HUES64 (cell line): Measurements from ENCODE around the gene OAS2.
"Not testable (repeated sequence)": the region's sequence is repeated elsewhere in the genome, so short reads cannot be mapped to it uniquely, and the experiment has no call there.

Experiments used
- H3K27ac ChIP-seq: 2 replicates; pipeline ENCODE4 v1.7.0; 2013; ENCODE audit warnings: low read depth, low read length, inconsistent platforms
- H3K27me3 ChIP-seq: 2 replicates; pipeline ENCODE4 v1.6.1; 2013; ENCODE audit warnings: mild to moderate bottlenecking, low read length; ENCODE audit not compliant: insufficient read depth
- H3K36me3 ChIP-seq: 2 replicates; pipeline ENCODE4 v1.6.1; 2013; ENCODE audit warnings: mild to moderate bottlenecking, low read length; ENCODE audit not compliant: insufficient read depth
- H3K4me1 ChIP-seq: 2 replicates; pipeline ENCODE4 v1.6.1; 2013; ENCODE audit warnings: mild to moderate bottlenecking, low read length, moderate library complexity; ENCODE audit not compliant: insufficient read depth
- H3K4me3 ChIP-seq: 2 replicates; pipeline ENCODE4 v1.5.1; 2013; ENCODE audit warnings: mild to moderate bottlenecking, low read length, moderate library complexity
- H3K9ac ChIP-seq: 2 replicates; pipeline ENCODE4 v1.6.1; 2013; ENCODE audit warnings: mild to moderate bottlenecking, low read depth, low read length
- H3K9me3 ChIP-seq: 2 replicates; pipeline ENCODE4 v1.6.1; 2013; ENCODE audit warnings: low read depth, low read length; ENCODE audit not compliant: insufficient read depth
- WGBS: fragments of 150-250, 120-280 bp; methylation state at CpG from one replicate; pipeline ENCODE4 v1.1.7; 2013; ENCODE audit warnings: missing lambda C conversion rate; 5-methylcytosine and 5-hydroxymethylcytosine counted together

Gene OAS2

GRCh38 chr12:112957125-112957524 lies 21.2 kb upstream of the OAS2 start:
- not testable (repeated sequence) for H3K27me3 ChIP-seq, H3K4me3 ChIP-seq, H3K36me3 ChIP-seq, H3K4me1 ChIP-seq, H3K27ac ChIP-seq, H3K9ac ChIP-seq
- H3K9me3 ChIP-seq, result peaks cover 13% of the 10 kb centered on the region
- WGBS, result 90% methylated on average over 4 of the region's 4 CpGs

- no peak overlapping the region for H3K27ac ChIP-seq
- WGBS, result 79% methylated on average over 7 of the region's 7 CpGs
- H3K9ac ChIP-seq, result no peak overlapping the region
- peaks cover 13% of the 10 kb centered on the region for H3K9me3 ChIP-seq
- no peak overlapping the region for H3K4me3 ChIP-seq
- H3K27me3 ChIP-seq, result no peaks in the 10 kb centered on the region
- H3K36me3 ChIP-seq, result no peaks in the 10 kb centered on the region
- no peaks in the 10 kb centered on the region for H3K4me1 ChIP-seq
Observed at GRCh38 chr12:112961074-112961473, 17.2 kb upstream of the OAS2 start.

GRCh38 chr12:112961536-112961935 lies 16.8 kb upstream of the OAS2 start:
- H3K36me3 ChIP-seq, result no peaks in the 10 kb centered on the region
- 96% methylated on average over 4 of the region's 4 CpGs for WGBS

GRCh38 chr12:112962561-112962960 lies 15.8 kb upstream of the OAS2 start:
- Histone ChIP-seq H3K27ac (no peak overlapping the region), H3K9me3 (peaks cover 13% of the 10 kb centered on the region), H3K36me3 (no peaks in the 10 kb centered on the region), H3K27me3 (no peaks in the 10 kb centered on the region), H3K4me1 (no peaks in the 10 kb centered on the region), H3K9ac (no peak overlapping the region), H3K4me3 (no peak overlapping the region)
- 96% methylated on average over 7 of the region's 7 CpGs for WGBS

More at GRCh38 chr12:112961536-112961935, 16.8 kb upstream of the OAS2 start:
- H3K4me3 ChIP-seq, result no peak overlapping the region
- H3K27ac ChIP-seq, result no peak overlapping the region
- H3K9me3 ChIP-seq, result peaks cover 13% of the 10 kb centered on the region
- no peak overlapping the region for H3K9ac ChIP-seq
- no peaks in the 10 kb centered on the region for H3K27me3 ChIP-seq
- no peaks in the 10 kb centered on the region for H3K4me1 ChIP-seq

GRCh38 chr12:112963227-112963861 lies 15.0 kb upstream of the OAS2 start:
- Histone ChIP-seq H3K36me3 (no peaks in the 10 kb centered on the region), H3K27me3 (no peaks in the 10 kb centered on the region), H3K4me3 (no peak overlapping the region), H3K9me3 (peaks cover 13% of the 10 kb centered on the region), H3K4me1 (no peaks in the 10 kb centered on the region), H3K27ac (no peak overlapping the region), H3K9ac (no peak overlapping the region)
- WGBS, result 89% methylated on average over 14 of the region's 14 CpGs

- Histone ChIP-seq H3K4me1 (no peaks in the 10 kb centered on the region), H3K36me3 (no peaks in the 10 kb centered on the region), H3K4me3 (no peak overlapping the region), H3K9me3 (peaks cover 13% of the 10 kb centered on the region), H3K27me3 (no peaks in the 10 kb centered on the region), H3K9ac (no peak overlapping the region), H3K27ac (no peak overlapping the region)
- WGBS, result 95% methylated on average over 6 of the region's 6 CpGs
Observed at GRCh38 chr12:112964067-112964670, 14.2 kb upstream of the OAS2 start.

- WGBS, result 91% methylated on average over 4 of the region's 4 CpGs
- H3K27me3 ChIP-seq, result no peaks in the 10 kb centered on the region
- H3K4me1 ChIP-seq, result no peaks in the 10 kb centered on the region
- H3K4me3 ChIP-seq, result no peak overlapping the region
- H3K9me3 ChIP-seq, result peaks cover 6% of the 10 kb centered on the region
- no peak overlapping the region for H3K9ac ChIP-seq
- no peak overlapping the region for H3K27ac ChIP-seq
- no peaks in the 10 kb centered on the region for H3K36me3 ChIP-seq
Observed at GRCh38 chr12:112964915-112965314, 13.4 kb upstream of the OAS2 start.

- Histone ChIP-seq H3K4me3 (no peak overlapping the region), H3K4me1 (no peaks in the 10 kb centered on the region), H3K9ac (no peak overlapping the region), H3K27me3 (no peaks in the 10 kb centered on the region), H3K27ac (no peak overlapping the region), H3K9me3 (no peaks in the 10 kb centered on the region), H3K36me3 (no peaks in the 10 kb centered on the region)
- 93% methylated on average over 15 of the region's 15 CpGs for WGBS
Observed at GRCh38 chr12:112965643-112966042, 12.7 kb upstream of the OAS2 start.

- Histone ChIP-seq H3K27ac (no peak overlapping the region), H3K36me3 (no peaks in the 10 kb centered on the region), H3K9me3 (no peaks in the 10 kb centered on the region), H3K27me3 (no peaks in the 10 kb centered on the region), H3K9ac (no peak overlapping the region), H3K4me1 (no peaks in the 10 kb centered on the region), H3K4me3 (no peak overlapping the region)
- WGBS, result 95% methylated on average over 9 of the region's 9 CpGs
Observed at GRCh38 chr12:112967306-112967705, 11.0 kb upstream of the OAS2 start.

GRCh38 chr12:112967858-112968257 lies 10.5 kb upstream of the OAS2 start:
- Histone ChIP-seq H3K27ac (no peak overlapping the region), H3K9me3 (no peaks in the 10 kb centered on the region), H3K4me3 (no peak overlapping the region), H3K27me3 (no peaks in the 10 kb centered on the region), H3K9ac (no peak overlapping the region), H3K36me3 (no peaks in the 10 kb centered on the region), H3K4me1 (no peaks in the 10 kb centered on the region)
- 91% methylated on average over 7 of the region's 7 CpGs for WGBS

- Histone ChIP-seq H3K27me3 (no peaks in the 10 kb centered on the region), H3K9ac (no peak overlapping the region), H3K4me3 (no peak overlapping the region), H3K4me1 (no peaks in the 10 kb centered on the region), H3K9me3 (no peaks in the 10 kb centered on the region), H3K27ac (no peak overlapping the region), H3K36me3 (no peaks in the 10 kb centered on the region)
- 93% methylated on average over 7 of the region's 8 CpGs for WGBS
Observed at GRCh38 chr12:112969547-112970306, 8.6 kb upstream of the OAS2 start.
